ENCODE measurements around the gene ADIG.

DNA sequence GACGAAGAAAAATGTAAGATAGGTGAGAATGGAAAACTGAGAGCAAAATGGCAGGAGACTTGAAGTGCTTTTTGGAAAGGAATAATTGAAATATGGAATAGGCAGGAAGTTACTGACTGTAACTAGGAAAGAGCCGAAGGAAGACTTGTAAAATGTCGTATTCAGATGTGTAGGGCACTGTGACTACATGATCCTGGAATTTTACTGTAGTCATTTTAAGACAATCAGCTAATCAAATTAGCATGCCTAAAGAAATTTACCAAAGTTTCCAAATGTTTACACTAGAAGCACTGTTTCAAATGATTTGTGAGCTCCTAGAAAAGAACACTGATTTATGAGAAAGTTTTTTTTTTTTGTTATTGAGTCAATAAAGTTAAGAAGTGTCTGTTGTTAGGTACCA is 21.2 kb upstream of the ADIG start:
- TF ChIP-seq, protein P1, sequence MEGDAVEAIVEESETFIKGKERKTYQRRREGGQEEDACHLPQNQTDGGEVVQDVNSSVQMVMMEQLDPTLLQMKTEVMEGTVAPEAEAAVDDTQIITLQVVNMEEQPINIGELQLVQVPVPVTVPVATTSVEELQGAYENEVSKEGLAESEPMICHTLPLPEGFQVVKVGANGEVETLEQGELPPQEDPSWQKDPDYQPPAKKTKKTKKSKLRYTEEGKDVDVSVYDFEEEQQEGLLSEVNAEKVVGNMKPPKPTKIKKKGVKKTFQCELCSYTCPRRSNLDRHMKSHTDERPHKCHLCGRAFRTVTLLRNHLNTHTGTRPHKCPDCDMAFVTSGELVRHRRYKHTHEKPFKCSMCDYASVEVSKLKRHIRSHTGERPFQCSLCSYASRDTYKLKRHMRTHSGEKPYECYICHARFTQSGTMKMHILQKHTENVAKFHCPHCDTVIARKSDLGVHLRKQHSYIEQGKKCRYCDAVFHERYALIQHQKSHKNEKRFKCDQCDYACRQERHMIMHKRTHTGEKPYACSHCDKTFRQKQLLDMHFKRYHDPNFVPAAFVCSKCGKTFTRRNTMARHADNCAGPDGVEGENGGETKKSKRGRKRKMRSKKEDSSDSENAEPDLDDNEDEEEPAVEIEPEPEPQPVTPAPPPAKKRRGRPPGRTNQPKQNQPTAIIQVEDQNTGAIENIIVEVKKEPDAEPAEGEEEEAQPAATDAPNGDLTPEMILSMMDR (IDR thresholded peaks at IDR 0.05; ENCODE audit: insufficient read depth, low read length, poor library complexity, severe bottlenecking), result no peak
- TF ChIP-seq EZH2phosphoT487 (conservative IDR thresholded peaks at IDR 0.05; ENCODE audit: low read length), result no peak

Measured in SU-DHL-6 (cell line).